Activated naive CD8-positive, alpha-beta T cell (primary cell): ENCODE measurements around the gene ATXN7L2.
A peak's percentile ranks its signal among the peaks of the same experiment; 100 is the strongest.

Experiments used
- H3K27ac Mint-ChIP-seq: one replicate; pipeline ENCODE4 v1.8.0; 2021; ENCODE audit warnings: mixed read lengths
- H3K27me3 Mint-ChIP-seq: one replicate; pipeline ENCODE4 v1.8.0; 2021; ENCODE audit warnings: mixed read lengths
- H3K36me3 Mint-ChIP-seq: one replicate; pipeline ENCODE4 v1.8.0; 2021; ENCODE audit warnings: mixed read lengths
- H3K4me1 Mint-ChIP-seq: one replicate; pipeline ENCODE4 v1.8.0; 2021; ENCODE audit warnings: low read depth, mixed read lengths
- H3K4me3 Mint-ChIP-seq: one replicate; pipeline ENCODE4 v1.8.0; 2021; ENCODE audit warnings: mild to moderate bottlenecking, mixed read lengths
- H3K9me3 Mint-ChIP-seq: one replicate; pipeline ENCODE4 v1.8.0; 2021; ENCODE audit warnings: low read depth, mixed read lengths

ATXN7L2 gene

GRCh38 chr1:109517337-109517736, 33.6 kb downstream of the ATXN7L2 start:
- Mint-ChIP-seq H3K27ac (no peak overlapping the region), H3K9me3 (no peaks in the 10 kb centered on the region), H3K4me3 (no peak overlapping the region), H3K36me3 (no peaks in the 10 kb centered on the region), H3K4me1 (peaks cover 1% of the 10 kb centered on the region), H3K27me3 (no peaks in the 10 kb centered on the region)

- Mint-ChIP-seq H3K36me3 (no peaks in the 10 kb centered on the region), H3K9me3 (no peaks in the 10 kb centered on the region), H3K27ac (no peak overlapping the region), H3K4me3 (no peak overlapping the region), H3K4me1 (peaks cover 1% of the 10 kb centered on the region), H3K27me3 (no peaks in the 10 kb centered on the region)
Observed at GRCh38 chr1:109521002-109521951, 37.6 kb downstream of the ATXN7L2 start.

GRCh38 chr1:109522026-109522425, 38.3 kb downstream of the ATXN7L2 start:
- H3K27me3 Mint-ChIP-seq: no peaks in the 10 kb centered on the region
- no peaks in the 10 kb centered on the region for H3K9me3 Mint-ChIP-seq
- peaks cover 1% of the 10 kb centered on the region for H3K4me1 Mint-ChIP-seq
- H3K27ac Mint-ChIP-seq: no peak overlapping the region
- H3K36me3 Mint-ChIP-seq: no peaks in the 10 kb centered on the region
- no peak overlapping the region for H3K4me3 Mint-ChIP-seq

GRCh38 chr1:109523706-109524105, 40.0 kb downstream of the ATXN7L2 start:
- Mint-ChIP-seq H3K27ac (no peak overlapping the region), H3K36me3 (no peaks in the 10 kb centered on the region), H3K27me3 (no peaks in the 10 kb centered on the region), H3K9me3 (no peaks in the 10 kb centered on the region), H3K4me3 (no peak overlapping the region), H3K4me1 (peaks cover 1% of the 10 kb centered on the region)

GRCh38 chr1:109527098-109527811, 43.5 kb downstream of the ATXN7L2 start:
- peaks cover 27% of the 10 kb centered on the region for H3K4me1 Mint-ChIP-seq
- no peaks in the 10 kb centered on the region for H3K27me3 Mint-ChIP-seq
- no peaks in the 10 kb centered on the region for H3K36me3 Mint-ChIP-seq
- H3K4me3 Mint-ChIP-seq: no peak overlapping the region
- H3K9me3 Mint-ChIP-seq: no peaks in the 10 kb centered on the region
- no peak overlapping the region for H3K27ac Mint-ChIP-seq

GRCh38 chr1:109527846-109528695, 44.4 kb downstream of the ATXN7L2 start:
- no peaks in the 10 kb centered on the region for H3K36me3 Mint-ChIP-seq
- no peak overlapping the region for H3K27ac Mint-ChIP-seq

GRCh38 chr1:109528712-109529111, 45.0 kb downstream of the ATXN7L2 start:
- Mint-ChIP-seq H3K9me3 (no peaks in the 10 kb centered on the region), H3K27ac (no peak overlapping the region), H3K4me1 (peaks cover 33% of the 10 kb centered on the region), H3K4me3 (no peak overlapping the region), H3K36me3 (no peaks in the 10 kb centered on the region), H3K27me3 (no peaks in the 10 kb centered on the region)

More at GRCh38 chr1:109527846-109528695, 44.4 kb downstream of the ATXN7L2 start:
- Mint-ChIP-seq H3K9me3 (no peaks in the 10 kb centered on the region), H3K27me3 (no peaks in the 10 kb centered on the region), H3K4me1 (peaks cover 33% of the 10 kb centered on the region), H3K4me3 (no peak overlapping the region)

- Mint-ChIP-seq H3K27me3 (no peaks in the 10 kb centered on the region), H3K4me1 (peaks cover 33% of the 10 kb centered on the region), H3K9me3 (no peaks in the 10 kb centered on the region), H3K4me3 (no peak overlapping the region), H3K27ac (no peak overlapping the region), H3K36me3 (no peaks in the 10 kb centered on the region)
Observed at GRCh38 chr1:109529881-109530456, 46.3 kb downstream of the ATXN7L2 start.

- Mint-ChIP-seq H3K27me3 (no peaks in the 10 kb centered on the region), H3K4me3 (peak overlapping the region; percentile 38), H3K36me3 (no peaks in the 10 kb centered on the region), H3K4me1 (peaks cover 33% of the 10 kb centered on the region), H3K27ac (peak overlapping the region; percentile 77), H3K9me3 (no peaks in the 10 kb centered on the region)
Observed at GRCh38 chr1:109530457-109531087, 46.9 kb downstream of the ATXN7L2 start.

GRCh38 chr1:109531380-109531779, 47.7 kb downstream of the ATXN7L2 start:
- H3K36me3 Mint-ChIP-seq: no peaks in the 10 kb centered on the region
- H3K27me3 Mint-ChIP-seq: no peaks in the 10 kb centered on the region
- H3K4me3 Mint-ChIP-seq: peak overlapping the region; percentile 38
- H3K4me1 Mint-ChIP-seq: peaks cover 33% of the 10 kb centered on the region
- H3K27ac Mint-ChIP-seq: peak overlapping the region; percentile 77
- no peaks in the 10 kb centered on the region for H3K9me3 Mint-ChIP-seq

GRCh38 chr1:109531826-109532364, 48.2 kb downstream of the ATXN7L2 start:
- Mint-ChIP-seq H3K9me3 (no peaks in the 10 kb centered on the region), H3K4me1 (peaks cover 33% of the 10 kb centered on the region), H3K4me3 (peak overlapping the region; percentile 82), H3K36me3 (no peaks in the 10 kb centered on the region), H3K27ac (peak overlapping the region; percentile 41), H3K27me3 (no peaks in the 10 kb centered on the region)

- H3K4me1 Mint-ChIP-seq: peaks cover 33% of the 10 kb centered on the region
- peak overlapping the region; percentile 82 for H3K4me3 Mint-ChIP-seq
- no peaks in the 10 kb centered on the region for H3K27me3 Mint-ChIP-seq
- no peaks in the 10 kb centered on the region for H3K9me3 Mint-ChIP-seq
- no peaks in the 10 kb centered on the region for H3K36me3 Mint-ChIP-seq
- peak overlapping the region; percentile 79 for H3K27ac Mint-ChIP-seq
Observed at GRCh38 chr1:109532365-109533136, 48.8 kb downstream of the ATXN7L2 start.

GRCh38 chr1:109534307-109534858, 50.7 kb downstream of the ATXN7L2 start:
- no peaks in the 10 kb centered on the region for H3K27me3 Mint-ChIP-seq
- no peak overlapping the region for H3K27ac Mint-ChIP-seq
- H3K4me1 Mint-ChIP-seq: peaks cover 33% of the 10 kb centered on the region
- no peaks in the 10 kb centered on the region for H3K9me3 Mint-ChIP-seq
- no peaks in the 10 kb centered on the region for H3K36me3 Mint-ChIP-seq
- no peak overlapping the region for H3K4me3 Mint-ChIP-seq
